Mucosa of descending colon (tissue), 3 donors: ENCODE data around the gene MAGI2. TPM values are rescaled to one million over a fixed set of nuclear protein-coding genes. Genes with fewer than 3 reads are reported as not detected.

ENCODE experiments used
- ATAC-seq: fragments of 200-7000 bp; cut with Tn5 transposase; one replicate; pipeline ENCODE4 v1.9.1; 2020; ENCODE audit warnings: mild to moderate bottlenecking, moderate library complexity
- DNase-seq, 3 donors: peaks; one replicate each; pipeline ENCODE4 v3.0.0-alpha.2; 2020
- H3K36me3 ChIP-seq: fragments of 200-600 bp; one replicate; pipeline ENCODE4 v1.8.0; 2021; ENCODE audit warnings: low read depth, mild to moderate bottlenecking
- H3K4me1 ChIP-seq: fragments of 200-600 bp; one replicate; pipeline ENCODE4 v1.8.0; 2021; ENCODE audit warnings: low read depth, mild to moderate bottlenecking
- H3K4me3 ChIP-seq: fragments of 200-600 bp; one replicate; pipeline ENCODE4 v1.8.0; 2021; ENCODE audit warnings: mild to moderate bottlenecking
- H3K9me3 ChIP-seq: fragments of 200-600 bp; one replicate; pipeline ENCODE4 v1.8.0; 2021; ENCODE audit warnings: mild to moderate bottlenecking
- intact Hi-C, 2 donors: fragments of 100-400 bp; cut with DNase I in 1 of 2; cut with micrococcal nuclease in 1 of 2; formaldehyde crosslinking; loops; one replicate each; pipeline versions ENCODE4 v1.11.0 to v1.11.1; 2022; cut with DNase I, micrococcal nuclease
- total RNA-seq, 3 donors: library from RNA; stranded (reverse); fragmentation: NEBNext Ultra II Directional in 2 of 3; extraction: Animal tissue kit (Norgen Biotek cat#: 25700) in 2 of 3; gene quantifications; one replicate each; pipeline versions ENCODE4 v1.2.1 to v1.2.4, GENCODE V29; 2021 to 2023
- TF ChIP-seq, protein P1 (sequence below): fragments of 200-600 bp; IDR thresholded peaks from one replicate; pipeline ENCODE4 v1.8.0; 2022; ENCODE audit warnings: antibody characterized with exemption, mild to moderate bottlenecking
- donor health status: DM: no; HTN: no; CAD: no; lungs with moderate emphysema.
- donor health status: DM: no; HTN: no; CAD: no.
- donor health status: DM: no; HTN: yes; CAD: no.

Gene MAGI2
- total RNA-seq, 3 donors from 2014 or later: 1.9 to 14.5 (median 2.7) TPM

DNA sequence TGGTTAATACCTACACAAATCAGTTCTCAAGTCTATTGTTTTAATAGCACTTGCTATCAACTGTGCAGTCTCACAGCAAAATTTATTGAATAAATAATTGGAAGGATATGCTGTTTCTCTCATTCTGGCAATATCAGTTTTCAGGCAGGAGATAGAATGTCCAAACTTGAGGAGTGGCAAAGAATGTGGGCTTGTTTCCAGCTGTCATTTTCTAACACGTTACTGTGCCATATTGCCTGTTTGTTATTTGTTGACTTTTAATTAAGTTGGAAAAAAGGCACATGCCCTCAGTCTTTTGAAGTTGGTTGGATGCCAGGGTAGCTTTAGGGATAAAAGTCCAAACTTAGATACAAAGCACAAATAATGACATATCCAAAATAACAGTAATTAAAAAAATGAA is 52.2 kb downstream of the MAGI2 start:
- intact Hi-C loops: no loop called here
- ATAC-seq: no peak
- no peaks in the 10 kb centered on the region for H3K36me3 ChIP-seq
- H3K4me3 ChIP-seq: no peak overlapping the region
- no peaks in the 10 kb centered on the region for H3K4me1 ChIP-seq
- TF ChIP-seq, protein P1, sequence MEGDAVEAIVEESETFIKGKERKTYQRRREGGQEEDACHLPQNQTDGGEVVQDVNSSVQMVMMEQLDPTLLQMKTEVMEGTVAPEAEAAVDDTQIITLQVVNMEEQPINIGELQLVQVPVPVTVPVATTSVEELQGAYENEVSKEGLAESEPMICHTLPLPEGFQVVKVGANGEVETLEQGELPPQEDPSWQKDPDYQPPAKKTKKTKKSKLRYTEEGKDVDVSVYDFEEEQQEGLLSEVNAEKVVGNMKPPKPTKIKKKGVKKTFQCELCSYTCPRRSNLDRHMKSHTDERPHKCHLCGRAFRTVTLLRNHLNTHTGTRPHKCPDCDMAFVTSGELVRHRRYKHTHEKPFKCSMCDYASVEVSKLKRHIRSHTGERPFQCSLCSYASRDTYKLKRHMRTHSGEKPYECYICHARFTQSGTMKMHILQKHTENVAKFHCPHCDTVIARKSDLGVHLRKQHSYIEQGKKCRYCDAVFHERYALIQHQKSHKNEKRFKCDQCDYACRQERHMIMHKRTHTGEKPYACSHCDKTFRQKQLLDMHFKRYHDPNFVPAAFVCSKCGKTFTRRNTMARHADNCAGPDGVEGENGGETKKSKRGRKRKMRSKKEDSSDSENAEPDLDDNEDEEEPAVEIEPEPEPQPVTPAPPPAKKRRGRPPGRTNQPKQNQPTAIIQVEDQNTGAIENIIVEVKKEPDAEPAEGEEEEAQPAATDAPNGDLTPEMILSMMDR: no peak
- DNase-seq: no peak
- no peaks in the 10 kb centered on the region for H3K9me3 ChIP-seq

DNA sequence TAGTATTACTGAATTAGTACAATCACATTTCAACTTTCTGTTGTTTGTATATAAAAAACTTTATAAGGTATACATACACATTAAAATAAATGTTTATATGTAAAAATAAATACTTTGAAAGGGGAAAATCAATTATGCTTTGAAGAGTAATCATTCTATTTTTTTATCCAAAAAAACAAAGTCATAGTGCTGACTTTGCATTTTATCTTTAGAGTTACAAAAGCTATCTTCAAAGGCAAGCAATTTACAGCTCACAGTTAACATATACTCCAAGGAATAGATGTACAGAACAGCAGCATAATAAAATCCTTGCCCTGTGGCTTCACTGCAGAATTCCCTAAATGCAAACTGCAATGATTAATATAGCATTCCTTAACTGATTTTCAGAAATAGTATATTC is 53.2 kb downstream of the MAGI2 start:
- intact Hi-C loops: no loop called here
- DNase-seq (no peak), ATAC-seq (no peak)
- Histone ChIP-seq H3K4me3 (no peak overlapping the region), H3K4me1 (no peaks in the 10 kb centered on the region), H3K36me3 (no peaks in the 10 kb centered on the region), H3K9me3 (no peaks in the 10 kb centered on the region)
- TF ChIP-seq, protein P1: no peak

DNA sequence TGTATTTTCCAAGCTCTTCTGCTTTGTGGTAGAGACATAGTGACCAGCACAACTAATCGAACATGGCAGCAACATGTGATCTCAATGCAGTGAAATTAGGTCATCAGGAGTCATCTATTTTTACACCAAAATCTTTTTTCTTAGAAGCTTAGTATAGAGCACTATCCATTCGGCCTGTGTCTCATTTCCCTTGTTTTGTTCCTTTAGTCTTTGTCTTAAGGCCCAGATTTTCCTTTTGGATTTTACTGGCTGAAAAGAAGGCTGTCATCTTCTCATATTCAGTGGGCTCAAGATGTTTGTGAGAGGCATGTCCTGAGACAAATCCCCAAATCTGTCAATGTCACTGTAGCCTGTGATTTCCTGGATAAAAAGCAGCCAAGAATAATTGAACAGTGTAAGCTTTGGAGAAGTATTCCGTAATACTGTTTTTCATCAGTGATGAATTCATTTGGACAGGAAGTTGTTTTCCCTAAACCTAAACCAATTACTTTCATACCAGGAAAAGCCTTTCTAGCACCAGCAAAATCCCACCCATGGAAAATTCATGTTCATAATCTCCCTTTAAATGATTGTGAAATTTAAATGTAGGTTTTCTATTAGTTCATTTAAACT is 55.2 kb downstream of the MAGI2 start:
- no peak for DNase-seq
- H3K4me3 ChIP-seq: no peak overlapping the region
- H3K4me1 ChIP-seq: no peaks in the 10 kb centered on the region
- H3K36me3 ChIP-seq: no peaks in the 10 kb centered on the region
- no peaks in the 10 kb centered on the region for H3K9me3 ChIP-seq
- intact Hi-C loops: no loop called here
- ATAC-seq: no peak
- TF ChIP-seq, protein P1: no peak

DNA sequence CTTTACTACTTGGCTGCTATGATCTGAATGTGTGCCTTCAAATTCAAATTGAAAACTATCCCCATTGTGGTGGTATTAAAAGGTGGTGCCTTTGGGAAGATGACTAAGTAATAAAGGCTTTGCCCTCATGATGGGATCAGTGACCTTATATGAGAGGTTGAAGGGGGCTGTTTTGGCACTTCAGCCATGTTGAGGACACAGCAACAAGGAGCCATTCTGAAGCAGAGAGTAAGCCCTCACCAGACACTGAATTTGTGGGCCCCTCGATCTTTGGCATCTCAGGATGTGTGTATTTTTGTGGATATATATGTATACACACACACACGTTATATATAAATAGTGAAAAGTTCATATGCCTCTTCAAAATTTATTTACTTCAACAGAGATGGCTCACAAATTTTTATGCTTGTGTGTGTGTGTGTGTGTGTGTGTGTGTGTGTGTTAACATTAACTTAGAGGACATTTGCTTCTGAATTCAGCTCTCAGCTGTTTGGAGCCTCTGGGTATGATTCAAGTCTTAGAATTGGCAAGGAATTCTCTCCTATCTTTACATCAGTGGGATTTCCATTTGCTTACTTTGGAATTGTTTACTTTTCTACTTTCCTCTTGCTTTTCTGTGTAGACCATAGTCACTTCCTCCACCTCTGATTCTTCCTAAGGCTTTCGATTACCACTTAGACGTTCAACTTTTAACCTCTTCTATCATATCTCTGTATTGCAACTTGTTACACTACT is 66.6 kb downstream of the MAGI2 start:
- intact Hi-C loops: no loop called here
- DNase-seq (no peak), ATAC-seq (no peak)
- Histone ChIP-seq H3K9me3 (no peaks in the 10 kb centered on the region), H3K36me3 (no peaks in the 10 kb centered on the region), H3K4me1 (no peaks in the 10 kb centered on the region), H3K4me3 (no peak overlapping the region)
- TF ChIP-seq, protein P1: no peak

DNA sequence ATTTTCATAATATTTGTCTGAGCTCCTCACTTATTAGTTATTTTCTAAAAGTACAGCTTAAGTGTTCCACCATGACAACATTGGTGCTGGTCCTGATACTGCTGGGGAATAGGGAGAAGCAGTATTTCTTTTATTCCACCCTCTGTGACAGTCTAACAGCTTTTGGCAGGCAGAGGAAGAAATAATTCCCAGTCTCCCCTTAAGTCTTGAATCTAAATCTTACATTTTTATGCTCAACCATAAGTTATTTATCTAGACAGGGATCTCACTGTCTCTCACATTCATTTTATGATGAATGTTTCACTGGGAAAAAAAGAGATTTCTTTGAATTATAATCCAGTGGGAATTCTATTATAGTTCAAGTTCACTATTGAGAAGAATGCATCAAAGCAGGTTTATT is 71.5 kb downstream of the MAGI2 start:
- ATAC-seq: no peak
- H3K9me3 ChIP-seq: no peaks in the 10 kb centered on the region
- H3K36me3 ChIP-seq: no peaks in the 10 kb centered on the region
- TF ChIP-seq, protein P1: no peak
- DNase-seq: no peak
- no peaks in the 10 kb centered on the region for H3K4me1 ChIP-seq
- intact Hi-C loops: no loop called here
- H3K4me3 ChIP-seq: no peak overlapping the region
